D721Med (cell line): ENCODE data around the gene PTX4.

ENCODE experiments used
- DNase-seq: peaks from one replicate; pipeline ENCODE4 v3.0.0; 2011; ENCODE audit warnings: low spot score; ENCODE audit not compliant: insufficient read length
- FAIRE-seq: peaks from 2 replicates; lab custom pipeline; 2011; peaks lifted over from hg19 to GRCh38; lab: Jason Lieb, UNC
- TF ChIP-seq, protein P1 (sequence below): IDR thresholded peaks from 2 replicates; pipeline ENCODE4 v1.5.1; 2012; ENCODE audit warnings: mild to moderate bottlenecking, control low read depth; ENCODE audit not compliant: insufficient read depth; ENCODE audit errors: missing control alignments

Gene PTX4

DNA sequence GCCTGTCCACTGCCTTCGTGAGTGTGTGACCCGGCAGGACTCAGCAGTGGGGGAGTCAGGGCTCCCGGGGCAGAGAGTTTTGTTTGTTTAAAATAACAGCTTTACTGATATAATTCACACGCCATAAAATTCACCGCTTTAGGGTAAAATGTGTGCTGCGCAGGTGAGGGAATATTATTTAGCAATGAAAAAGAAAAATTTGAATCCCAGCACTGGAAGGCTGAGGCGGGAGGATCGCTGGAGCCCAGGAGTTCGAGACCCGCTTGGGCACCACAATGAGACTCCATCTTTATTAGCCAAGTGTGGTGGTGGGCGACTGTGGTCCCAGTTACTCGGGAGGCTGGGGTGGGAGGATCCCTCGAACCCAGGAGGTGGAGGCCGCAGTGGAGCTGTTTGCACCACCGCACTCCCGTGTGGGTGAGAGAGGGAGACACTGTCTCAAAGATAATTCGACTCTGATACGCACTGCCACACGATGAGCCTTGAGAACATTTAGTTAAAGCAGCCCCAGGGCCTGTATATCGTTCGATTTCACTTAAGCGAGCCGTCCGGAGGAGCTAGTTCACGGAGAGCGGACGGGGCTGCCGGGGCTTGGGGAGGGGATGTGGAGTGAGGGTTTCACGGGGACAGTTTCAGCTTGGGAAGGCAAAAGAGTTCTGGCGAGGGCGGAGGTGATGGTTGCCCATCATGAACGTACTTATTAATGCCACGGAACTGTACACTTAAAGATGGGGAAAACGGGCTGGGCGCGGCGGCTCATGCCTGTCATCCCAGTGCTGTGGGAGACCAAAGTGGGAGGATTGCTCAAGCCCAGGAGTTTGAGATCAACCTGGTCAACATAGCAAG, 14.6 kb upstream of the PTX4 start:
- TF ChIP-seq, protein P1, sequence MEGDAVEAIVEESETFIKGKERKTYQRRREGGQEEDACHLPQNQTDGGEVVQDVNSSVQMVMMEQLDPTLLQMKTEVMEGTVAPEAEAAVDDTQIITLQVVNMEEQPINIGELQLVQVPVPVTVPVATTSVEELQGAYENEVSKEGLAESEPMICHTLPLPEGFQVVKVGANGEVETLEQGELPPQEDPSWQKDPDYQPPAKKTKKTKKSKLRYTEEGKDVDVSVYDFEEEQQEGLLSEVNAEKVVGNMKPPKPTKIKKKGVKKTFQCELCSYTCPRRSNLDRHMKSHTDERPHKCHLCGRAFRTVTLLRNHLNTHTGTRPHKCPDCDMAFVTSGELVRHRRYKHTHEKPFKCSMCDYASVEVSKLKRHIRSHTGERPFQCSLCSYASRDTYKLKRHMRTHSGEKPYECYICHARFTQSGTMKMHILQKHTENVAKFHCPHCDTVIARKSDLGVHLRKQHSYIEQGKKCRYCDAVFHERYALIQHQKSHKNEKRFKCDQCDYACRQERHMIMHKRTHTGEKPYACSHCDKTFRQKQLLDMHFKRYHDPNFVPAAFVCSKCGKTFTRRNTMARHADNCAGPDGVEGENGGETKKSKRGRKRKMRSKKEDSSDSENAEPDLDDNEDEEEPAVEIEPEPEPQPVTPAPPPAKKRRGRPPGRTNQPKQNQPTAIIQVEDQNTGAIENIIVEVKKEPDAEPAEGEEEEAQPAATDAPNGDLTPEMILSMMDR, result no peak
- no peak for DNase-seq
- no peak for FAIRE-seq

DNA sequence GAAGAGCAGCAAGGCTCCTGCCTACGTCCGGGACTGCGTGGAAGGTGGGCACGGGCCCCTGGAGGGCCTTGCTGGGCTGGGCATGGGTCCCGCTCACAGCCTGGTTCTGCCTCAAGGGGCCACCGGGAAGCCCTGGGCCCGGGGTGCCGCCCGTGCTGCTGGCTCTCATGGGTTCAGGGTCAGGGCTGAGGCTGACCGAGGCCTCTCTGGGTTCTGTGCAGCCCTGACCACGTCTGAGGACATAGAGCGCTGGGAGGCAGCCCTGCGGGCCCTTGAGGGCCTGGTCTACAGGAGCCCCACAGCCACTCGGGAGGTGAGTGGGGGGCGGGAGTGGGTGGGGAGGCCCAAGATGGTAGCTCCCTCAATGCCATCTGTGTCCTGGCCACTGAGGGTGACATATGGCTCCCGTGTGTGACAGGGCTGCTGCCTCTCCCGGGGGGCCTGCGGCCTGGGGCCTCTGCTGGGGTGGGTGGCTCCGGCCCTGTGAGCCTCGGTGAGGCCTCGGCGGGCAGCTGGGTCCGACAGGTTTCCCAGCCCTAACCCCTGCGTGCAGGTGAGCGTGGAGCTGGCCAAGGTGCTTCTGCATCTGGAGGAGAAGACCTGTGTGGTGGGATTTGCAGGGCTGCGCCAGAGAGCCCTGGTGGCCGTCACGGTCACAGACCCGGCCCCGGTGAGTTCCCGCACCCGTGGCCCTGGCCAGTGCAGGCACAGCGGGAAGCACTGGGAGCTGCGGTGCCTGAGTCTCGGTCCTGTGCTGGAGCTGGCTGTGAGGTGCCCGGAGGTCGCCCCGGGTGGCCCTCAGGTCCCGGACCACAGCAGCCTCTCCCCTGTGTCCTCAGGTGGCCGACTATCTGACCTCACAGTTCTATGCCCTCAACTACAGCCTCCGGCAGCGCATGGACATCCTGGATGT, 13.6 kb upstream of the PTX4 start:
- FAIRE-seq, result no peak
- no peak for DNase-seq
- TF ChIP-seq, protein P1, result no peak

DNA sequence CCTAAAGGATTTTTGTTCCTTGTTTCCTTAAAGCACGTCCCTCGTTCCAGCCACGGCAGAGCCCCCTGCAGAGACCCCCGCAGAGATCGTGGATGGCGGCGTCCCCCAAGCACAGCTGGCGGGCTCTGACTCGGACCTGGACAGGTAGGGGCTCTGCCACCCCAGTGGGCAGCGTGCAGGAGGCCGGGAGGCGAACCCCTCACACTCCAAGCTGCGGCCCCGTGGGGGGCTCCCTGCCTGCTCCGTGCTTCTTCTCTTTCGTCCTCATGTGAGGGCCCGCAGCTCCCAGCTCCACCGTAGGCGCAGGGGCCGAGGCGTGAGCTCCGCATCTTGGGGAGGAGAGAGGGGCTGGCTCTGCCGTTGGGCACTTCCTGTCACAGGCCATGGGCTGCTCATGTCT, 12.9 kb upstream of the PTX4 start:
- DNase-seq, result no peak
- FAIRE-seq, result no peak
- TF ChIP-seq, protein P1, result no peak

DNA sequence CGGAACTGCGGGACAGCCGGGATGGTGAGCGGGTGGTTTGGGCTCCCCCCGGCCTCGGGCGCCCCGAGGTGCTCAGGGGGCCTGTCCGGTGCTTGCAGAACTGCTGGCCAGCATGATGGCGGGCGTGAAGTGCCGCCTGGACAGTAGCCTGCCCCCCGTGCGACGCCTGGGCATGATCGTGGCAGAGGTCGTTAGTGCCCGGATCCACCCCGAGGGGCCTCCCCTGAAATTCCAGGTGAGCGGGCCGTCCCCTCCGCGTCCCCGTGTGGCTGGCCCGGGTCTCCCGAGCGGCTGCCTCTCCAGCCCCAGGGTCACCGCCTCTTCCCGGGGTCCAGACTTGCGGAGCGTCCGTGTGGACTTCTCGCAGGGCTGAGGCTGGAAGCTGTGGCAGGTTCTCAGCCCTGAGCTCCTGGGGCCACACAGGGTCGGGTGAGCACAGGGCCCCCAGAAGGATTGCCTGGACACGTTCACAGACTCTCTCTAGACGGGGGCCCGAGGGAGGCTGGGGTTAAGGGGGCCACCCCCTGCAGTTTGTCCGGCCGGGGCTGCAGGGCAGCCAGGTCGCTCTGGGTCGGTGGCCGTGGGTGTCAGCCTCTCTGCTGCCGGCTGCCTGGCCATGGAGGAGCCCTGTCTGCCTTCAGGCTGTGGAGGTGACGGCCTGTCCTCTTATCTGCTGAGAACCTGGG, 11.9 kb upstream of the PTX4 start:
- no peak for DNase-seq
- no peak for FAIRE-seq
- TF ChIP-seq, protein P1, result no peak

DNA sequence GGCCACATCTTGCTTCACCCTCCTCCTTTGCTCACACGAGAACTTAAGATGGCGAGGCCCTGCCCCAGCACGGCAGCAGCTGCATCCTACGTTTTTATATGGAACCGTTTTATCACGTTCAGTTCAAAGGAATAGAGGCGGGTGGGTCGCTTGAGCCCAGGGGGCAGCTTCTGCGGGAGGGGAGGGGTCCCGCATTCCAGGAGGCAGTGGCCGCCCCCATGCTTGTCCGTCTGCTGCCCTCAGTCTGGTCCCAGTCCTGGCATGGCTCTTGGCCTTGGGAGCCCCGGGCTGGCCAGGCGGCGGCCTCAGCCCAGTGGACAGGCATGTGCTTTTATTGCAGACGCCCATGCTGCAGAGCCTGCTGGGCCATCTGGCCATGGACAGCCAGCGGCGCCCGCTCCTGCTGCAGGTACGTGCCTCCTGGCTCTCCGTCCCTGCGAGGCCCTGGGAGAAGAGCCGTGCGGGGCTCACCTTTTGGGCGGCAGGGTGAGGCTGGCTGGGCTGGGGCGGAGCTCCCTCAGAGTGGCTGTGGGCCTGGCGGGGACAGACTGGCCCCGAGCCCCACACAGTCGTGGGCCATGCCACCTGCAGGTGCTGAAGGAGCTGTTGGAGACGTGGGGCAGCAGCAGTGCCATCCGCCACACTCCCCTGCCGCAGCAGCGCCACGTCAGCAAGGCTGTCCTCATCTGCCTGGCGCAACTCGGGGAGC, 11.2 kb upstream of the PTX4 start:
- FAIRE-seq, result no peak
- no peak for DNase-seq
- TF ChIP-seq, protein P1, result no peak

DNA sequence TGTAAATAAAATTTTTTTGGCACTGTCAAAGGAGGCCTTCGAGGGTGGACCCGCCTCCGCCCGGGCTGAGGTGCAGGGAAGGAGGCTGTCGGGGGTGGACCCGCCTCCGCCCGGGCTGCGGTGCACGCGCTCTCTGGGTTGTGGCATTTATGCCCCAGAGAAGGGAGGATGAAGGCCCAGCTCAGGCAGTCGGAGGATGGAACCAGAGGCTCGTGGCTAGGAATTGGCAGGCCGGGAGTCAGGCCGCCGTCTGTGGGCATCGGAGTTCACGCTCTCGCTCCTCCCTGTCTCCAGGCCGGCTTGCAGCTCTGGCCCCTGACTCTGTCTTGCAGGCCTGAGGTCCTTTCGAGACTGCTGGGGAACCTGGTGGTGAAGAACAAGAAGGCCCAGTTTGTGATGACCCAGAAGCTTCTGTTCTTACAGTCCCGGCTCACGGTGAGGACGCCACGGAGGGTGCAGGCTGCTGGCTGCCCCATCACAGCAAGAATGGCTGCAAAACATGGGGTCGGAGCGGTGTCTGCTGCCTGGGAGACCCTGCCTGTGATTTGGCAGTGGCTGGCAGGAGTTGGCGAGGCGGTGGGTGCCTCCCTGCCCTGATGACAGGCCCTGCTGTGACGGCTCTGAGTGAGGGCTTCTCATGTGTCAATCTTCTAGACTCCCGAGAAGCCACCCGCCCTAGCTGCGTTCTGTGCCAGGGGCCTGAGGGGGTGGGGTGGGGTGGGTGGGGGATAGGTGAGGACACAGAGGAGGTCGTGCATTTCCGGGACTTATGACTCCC, 10.3 kb upstream of the PTX4 start:
- DNase-seq (no peak), FAIRE-seq (no peak)

More for the DNA sequence above, 10.3 kb upstream of the PTX4 start:
- TF ChIP-seq, protein P1, result no peak
